ENCODE data around the gene ZNF786. TPM values are rescaled to one million over a fixed set of nuclear protein-coding genes. Genes with fewer than 3 reads are reported as not detected.

Gene ZNF786
- total and polyA plus RNA-seq, 9 of the 15 experiments (the other 6 are each of a cell fraction or from before 2014, with no cell fraction given), result 0.31 to 5.4 (median 3.0) TPM

- TF ChIP-seq ARID3A (IDR thresholded peaks at IDR 0.05; ENCODE audit: borderline replicate concordance, low read depth, low read length) (no peak), ZNF134 (CRISPR knock-in tag; conservative IDR thresholded peaks at IDR 0.05) (no peak), HINFP (tag; conservative IDR thresholded peaks at IDR 0.05; ENCODE audit: low read depth) (no peak), MYC (IDR thresholded peaks at IDR 0.05; ENCODE audit: low read depth, low read length) (peak; percentile 80), MYC (CRISPR knock-in tag; IDR thresholded peaks at IDR 0.05; ENCODE audit: borderline replicate concordance, low read depth) (peak; percentile 58; the same call in 1 of the 2 replicates), ZBTB7A (IDR thresholded peaks at IDR 0.05; ENCODE audit: borderline replicate concordance, control insufficient read depth, low read depth, low read length) (peak; percentile 95), TCF3 (CRISPR knock-in tag; IDR thresholded peaks at IDR 0.05) (no peak; the same call in 1 of the 2 replicates), PML (IDR thresholded peaks at IDR 0.05; ENCODE audit: low read length) (peak; percentile 92), HDAC6 (IDR thresholded peaks at IDR 0.05; ENCODE audit: low read depth, low read length) (peak; percentile 84), AFF1 (IDR thresholded peaks at IDR 0.05; ENCODE audit: low read depth in 1 of 2, partially characterized antibody in 2 of 2) (peak; percentile 48 to 82), U2AF1 (optimal IDR thresholded peaks at IDR 0.05; ENCODE audit: low read depth, low read length) (peak; percentile 99), CHD1 (IDR thresholded peaks at IDR 0.05; ENCODE audit: low read length) (no peak), NCOA2 (IDR thresholded peaks at IDR 0.05; ENCODE audit: partially characterized antibody in 2 of 2) (no peak), ZNF354B (CRISPR knock-in tag; IDR thresholded peaks at IDR 0.05) (no peak), CAMTA2 (CRISPR knock-in tag; conservative IDR thresholded peaks at IDR 0.05) (0 out of 2 replicates have a peak, but pooled peaks have one; percentile 89), EWSR1 (IDR thresholded peaks at IDR 0.05; ENCODE audit: borderline replicate concordance, low read depth, partially characterized antibody) (no peak), ELF2 (CRISPR knock-in tag; IDR thresholded peaks at IDR 0.05) (peak; percentile 94), FOXM1 (IDR thresholded peaks at IDR 0.05; ENCODE audit: low read depth) (peak; percentile 17; the same call in 1 of the 2 replicates), FOXM1 (CRISPR knock-in tag; IDR thresholded peaks at IDR 0.05; ENCODE audit: low read depth) (peak; percentile 89; the same call in 1 of the 2 replicates)
Observed at GRCh38 chr7:149125863-149126661, 35.5 kb upstream of the ZNF786 start, which contains the start of gene ZNF425 (continued).
